ENCODE data around the gene RAPGEF2. TPM values are rescaled to one million over a fixed set of nuclear protein-coding genes. Genes with fewer than 3 reads are reported as not detected.

Gene RAPGEF2
- total and polyA plus RNA-seq, 2 donors (not counting 1 experiment from before 2014, with no cell fraction given) = 10.9 to 45.8 TPM

DNA sequence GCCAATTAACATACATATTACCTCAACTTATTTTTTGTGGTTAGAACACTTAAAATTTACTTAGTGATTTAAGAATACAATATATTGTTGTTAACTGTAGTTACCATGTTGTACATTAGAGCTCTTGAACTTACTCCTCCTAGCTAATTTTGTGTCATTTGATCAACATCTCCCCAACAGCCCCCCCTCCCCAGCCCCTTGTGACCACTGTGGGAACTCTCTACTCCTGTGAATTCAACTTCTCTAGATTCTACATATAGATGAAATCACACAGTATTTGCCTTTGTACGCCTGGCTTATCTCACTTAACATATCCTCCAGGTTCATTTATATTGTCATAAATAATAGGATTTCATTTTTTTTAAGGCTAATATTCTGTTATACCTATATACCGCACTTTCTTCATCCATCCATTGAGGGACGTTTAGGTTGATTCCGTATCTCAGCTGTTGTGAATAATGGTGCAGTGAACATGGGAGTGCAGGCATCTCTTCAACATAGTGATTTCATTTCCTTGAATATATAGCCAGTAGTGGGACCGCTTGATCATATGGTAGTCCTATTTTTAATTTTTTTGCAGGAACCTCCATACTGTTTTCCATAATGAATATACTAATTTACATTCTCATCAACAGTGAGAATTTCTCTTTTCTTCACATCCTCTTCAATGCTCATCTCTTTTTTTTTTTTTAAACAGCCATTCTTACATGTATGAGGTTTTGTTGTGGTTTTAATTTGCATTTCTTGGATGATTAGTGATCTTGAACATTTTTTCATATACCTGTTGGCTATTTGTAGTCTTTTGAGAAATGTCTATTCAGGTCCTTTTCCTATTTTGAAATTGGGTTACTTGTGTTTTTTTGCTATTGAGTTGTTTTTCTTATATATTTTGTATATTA, 66.8 kb downstream of the RAPGEF2 start:
- POLR2A ChIA-PET = no interaction called here
- H3K27ac ChIP-seq (ENCODE audit: low read length in 2 of 2) = no peak overlapping the region
- Mint-ChIP-seq H3K4me3 (peak overlapping the region; percentile 44), H3K27me3 (peaks cover 33% of the 10 kb centered on the region), H3K27ac (no peak overlapping the region), H3K9me3 (ENCODE audit: insufficient read depth) (no peaks in the 10 kb centered on the region), H3K4me1 (peaks cover 49% of the 10 kb centered on the region)
- H3K4me3 ChIP-seq (ENCODE audit: control extremely low read depth in 1 of 5, extremely low read depth in 1 of 5, insufficient read depth in 1 of 5, low read depth in 2 of 5, low read length in 4 of 5) = no peak overlapping the region
- no peak for ATAC-seq (ENCODE audit: low read depth)
- H3K36me3 ChIP-seq (replicated peaks in 1 of 2; ENCODE audit: control extremely low read depth in 1 of 2, control insufficient read depth in 1 of 2, extremely low read depth in 1 of 2, insufficient read depth in 2 of 2, low read length in 1 of 2) = no peaks in the 10 kb centered on the region
- DNase-seq = peak; percentile 45
- H3K27me3 ChIP-seq (replicated peaks in 1 of 4; ENCODE audit: control extremely low read depth in 1 of 4, control insufficient read depth in 3 of 4, insufficient read depth in 4 of 4, low read length in 3 of 4) = no peaks in the 10 kb centered on the region
- no peak overlapping the region for H2AFZ ChIP-seq (ENCODE audit: insufficient read depth, low read depth, low read length, poor library complexity, severe bottlenecking)
- peaks cover 36% of the 10 kb centered on the region for H4K20me1 ChIP-seq (ENCODE audit: control insufficient read depth, insufficient read depth, low read length, poor library complexity, severe bottlenecking)
- peaks cover 18% of the 10 kb centered on the region for H3K79me2 ChIP-seq (ENCODE audit: control insufficient read depth, insufficient read depth, low read length)
- no peak overlapping the region for H3K9ac ChIP-seq (ENCODE audit: low read length)
- TF ChIP-seq EZH2 (IDR thresholded peaks at IDR 0.05; ENCODE audit: borderline replicate concordance, insufficient read depth, low read depth, low read length, poor library complexity, severe bottlenecking) = no peak
- TF ChIP-seq, protein P1, sequence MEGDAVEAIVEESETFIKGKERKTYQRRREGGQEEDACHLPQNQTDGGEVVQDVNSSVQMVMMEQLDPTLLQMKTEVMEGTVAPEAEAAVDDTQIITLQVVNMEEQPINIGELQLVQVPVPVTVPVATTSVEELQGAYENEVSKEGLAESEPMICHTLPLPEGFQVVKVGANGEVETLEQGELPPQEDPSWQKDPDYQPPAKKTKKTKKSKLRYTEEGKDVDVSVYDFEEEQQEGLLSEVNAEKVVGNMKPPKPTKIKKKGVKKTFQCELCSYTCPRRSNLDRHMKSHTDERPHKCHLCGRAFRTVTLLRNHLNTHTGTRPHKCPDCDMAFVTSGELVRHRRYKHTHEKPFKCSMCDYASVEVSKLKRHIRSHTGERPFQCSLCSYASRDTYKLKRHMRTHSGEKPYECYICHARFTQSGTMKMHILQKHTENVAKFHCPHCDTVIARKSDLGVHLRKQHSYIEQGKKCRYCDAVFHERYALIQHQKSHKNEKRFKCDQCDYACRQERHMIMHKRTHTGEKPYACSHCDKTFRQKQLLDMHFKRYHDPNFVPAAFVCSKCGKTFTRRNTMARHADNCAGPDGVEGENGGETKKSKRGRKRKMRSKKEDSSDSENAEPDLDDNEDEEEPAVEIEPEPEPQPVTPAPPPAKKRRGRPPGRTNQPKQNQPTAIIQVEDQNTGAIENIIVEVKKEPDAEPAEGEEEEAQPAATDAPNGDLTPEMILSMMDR (IDR thresholded peaks at IDR 0.05) = no peak
- intact Hi-C loops (cut with micrococcal nuclease) = no loop called here
- WGBS (ENCODE audit: insufficient coverage) = no CpG with 5 or more reads among the region's 5 CpGs
- H3K4me2 ChIP-seq (replicated peaks; ENCODE audit: low read depth, low read length, poor library complexity, severe bottlenecking) = peak overlapping the region; percentile 21
- H3K9me3 ChIP-seq (ENCODE audit: control extremely low read depth in 1 of 3, control insufficient read depth in 2 of 3, insufficient read depth in 1 of 3, low read length in 2 of 3) = no peaks in the 10 kb centered on the region
- peaks cover 9 to 14% of the 10 kb centered on the region in 2 donors for H3K4me1 ChIP-seq (ENCODE audit: control insufficient read depth in 2 of 2, insufficient read depth in 2 of 2, low read length in 2 of 2)
- CTCF ChIA-PET = interaction anchor here (0.7 kb wide), 1 partner anchor 295 kb away, joined by 4 read pairs; no protein-coding TSS in a partner anchor

DNA sequence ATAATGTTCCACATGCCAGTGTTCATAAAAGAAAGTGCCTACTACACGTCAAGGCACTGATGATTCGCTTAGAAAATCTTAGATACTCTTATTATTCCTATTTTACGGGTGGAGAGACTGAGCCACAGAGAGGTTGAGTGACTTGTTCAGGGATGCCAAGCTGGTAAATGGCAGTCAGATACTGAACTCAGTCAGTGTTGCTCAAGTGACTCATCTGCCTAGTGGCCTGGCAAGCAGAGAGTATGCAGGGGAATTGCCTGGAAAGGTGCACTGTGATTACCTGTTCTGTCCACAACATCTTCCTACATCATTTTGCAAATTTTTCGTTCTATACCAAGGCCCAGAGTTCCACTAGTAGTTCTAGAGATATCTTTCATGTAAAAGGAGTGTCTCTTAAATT, 68.4 kb downstream of the RAPGEF2 start:
- Mint-ChIP-seq H3K27ac (no peak overlapping the region), H3K27me3 (peaks cover 42% of the 10 kb centered on the region), H3K4me1 (peaks cover 60% of the 10 kb centered on the region), H3K9me3 (ENCODE audit: insufficient read depth) (no peaks in the 10 kb centered on the region), H3K4me3 (no peak overlapping the region)
- POLR2A ChIA-PET = no interaction called here
- H3K4me2 ChIP-seq (replicated peaks; ENCODE audit: low read depth, low read length, poor library complexity, severe bottlenecking) = no peak overlapping the region
- peaks cover 27% of the 10 kb centered on the region for H3K79me2 ChIP-seq (ENCODE audit: control insufficient read depth, insufficient read depth, low read length)
- no peaks in the 10 kb centered on the region for H3K9me3 ChIP-seq (ENCODE audit: control extremely low read depth in 1 of 3, control insufficient read depth in 2 of 3, insufficient read depth in 1 of 3, low read length in 2 of 3)
- H2AFZ ChIP-seq (ENCODE audit: insufficient read depth, low read depth, low read length, poor library complexity, severe bottlenecking) = no peak overlapping the region
- peaks cover 17 to 22% of the 10 kb centered on the region in 2 donors for H3K4me1 ChIP-seq (ENCODE audit: control insufficient read depth in 2 of 2, insufficient read depth in 2 of 2, low read length in 2 of 2)
- H4K20me1 ChIP-seq (ENCODE audit: control insufficient read depth, insufficient read depth, low read length, poor library complexity, severe bottlenecking) = peaks cover 52% of the 10 kb centered on the region
- H3K4me3 ChIP-seq (ENCODE audit: control extremely low read depth in 1 of 5, extremely low read depth in 1 of 5, insufficient read depth in 1 of 5, low read depth in 2 of 5, low read length in 4 of 5) = no peak overlapping the region
- peaks cover 0 to 7% (median 6%) of the 10 kb centered on the region in 4 experiments for H3K27me3 ChIP-seq (replicated peaks in 1 of 4; ENCODE audit: control extremely low read depth in 1 of 4, control insufficient read depth in 3 of 4, insufficient read depth in 4 of 4, low read length in 3 of 4)
- CTCF ChIA-PET = interaction anchor here (0.6 to 4.9 kb wide), 2 partner anchors 119 to 314 kb away, joined by 5 to 39 read pairs; no protein-coding TSS in a partner anchor
- no peak overlapping the region for H3K9ac ChIP-seq (ENCODE audit: low read length)
- DNase-seq = no peak
- WGBS (ENCODE audit: insufficient coverage) = no CpG with 5 or more reads among the region's 4 CpGs
- no peak overlapping the region for H3K27ac ChIP-seq (ENCODE audit: low read length in 2 of 2)
- TF ChIP-seq, protein P1 (IDR thresholded peaks at IDR 0.05) = no peak
- ATAC-seq (ENCODE audit: low read depth) = no peak
- H3K36me3 ChIP-seq (replicated peaks in 1 of 2; ENCODE audit: control extremely low read depth in 1 of 2, control insufficient read depth in 1 of 2, extremely low read depth in 1 of 2, insufficient read depth in 2 of 2, low read length in 1 of 2) = no peaks in the 10 kb centered on the region
- intact Hi-C loops (cut with micrococcal nuclease) = no loop called here

All from B cell (primary cell).